ENCODE results near the gene VILL.

The VILL gene

DNA sequence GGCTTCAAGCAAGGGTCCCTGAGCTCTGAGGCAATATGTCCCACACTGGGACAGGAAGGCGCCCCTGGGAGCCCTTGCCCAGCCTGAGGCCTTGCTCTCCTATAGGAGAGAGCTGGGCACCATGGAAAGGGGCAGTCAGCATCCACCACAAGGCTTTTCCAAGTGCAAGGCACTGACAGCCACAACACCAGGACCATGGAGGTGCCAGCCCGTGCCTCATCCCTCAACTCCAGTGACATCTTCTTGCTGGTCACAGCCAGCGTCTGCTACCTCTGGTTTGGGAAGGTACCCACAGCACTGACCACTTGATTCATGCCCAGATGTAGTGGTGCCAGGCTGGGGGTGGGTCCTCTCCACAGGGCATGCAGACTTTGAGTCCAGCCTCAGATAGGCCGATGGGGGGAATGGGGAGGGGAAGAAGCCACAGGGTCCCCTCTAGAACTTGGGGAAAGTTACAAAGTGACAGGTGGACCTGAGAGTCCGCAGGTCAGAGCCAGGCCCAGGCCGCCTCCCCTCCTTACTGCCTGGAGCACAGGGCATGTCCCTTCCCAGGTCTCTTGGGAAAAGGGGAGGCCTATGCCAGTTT is 11.8 kb downstream of the VILL start:
- peak; percentile 38 for DNase-seq

DNA sequence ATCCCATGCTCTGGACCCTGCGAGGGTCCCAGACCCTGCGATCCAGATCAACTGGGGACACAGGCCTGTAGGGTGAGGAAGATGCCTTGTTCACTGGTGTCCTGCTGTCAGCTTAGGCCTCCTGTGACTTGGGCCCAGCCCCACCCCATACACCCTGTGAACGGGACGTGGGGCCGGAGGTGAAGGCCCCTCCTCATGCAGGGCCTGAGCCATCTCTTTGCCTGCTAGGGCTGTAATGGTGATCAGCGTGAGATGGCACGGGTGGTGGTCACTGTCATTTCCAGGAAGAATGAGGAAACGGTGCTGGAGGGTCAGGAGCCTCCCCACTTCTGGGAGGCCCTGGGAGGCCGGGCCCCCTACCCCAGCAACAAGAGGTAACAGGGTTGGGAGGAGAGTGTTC is 12.4 kb downstream of the VILL start:
- no peak for DNase-seq

DNA sequence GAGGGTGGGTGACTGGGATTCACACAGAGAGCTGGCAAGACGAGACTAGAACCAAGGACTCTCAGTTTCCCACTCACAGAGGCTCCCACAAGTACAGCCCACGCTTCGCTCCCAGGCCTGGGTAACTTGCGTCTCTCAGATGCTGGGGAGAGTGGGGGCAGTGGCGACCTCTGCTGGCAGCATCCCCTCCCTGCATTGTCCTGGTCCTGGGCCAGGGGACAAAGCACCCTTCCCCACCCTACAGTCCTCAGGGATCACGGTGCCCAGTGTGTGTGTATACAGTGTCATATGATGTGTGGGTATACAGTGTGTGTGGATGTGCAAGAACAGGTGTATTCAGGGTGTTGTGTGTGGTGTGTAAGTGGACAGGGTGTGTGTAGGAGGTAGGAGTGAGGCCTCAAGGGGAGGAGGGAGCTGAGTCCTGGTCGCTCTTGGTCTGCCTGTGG is 12.8 kb downstream of the VILL start:
- DNase-seq, result peak; percentile 80

DNA sequence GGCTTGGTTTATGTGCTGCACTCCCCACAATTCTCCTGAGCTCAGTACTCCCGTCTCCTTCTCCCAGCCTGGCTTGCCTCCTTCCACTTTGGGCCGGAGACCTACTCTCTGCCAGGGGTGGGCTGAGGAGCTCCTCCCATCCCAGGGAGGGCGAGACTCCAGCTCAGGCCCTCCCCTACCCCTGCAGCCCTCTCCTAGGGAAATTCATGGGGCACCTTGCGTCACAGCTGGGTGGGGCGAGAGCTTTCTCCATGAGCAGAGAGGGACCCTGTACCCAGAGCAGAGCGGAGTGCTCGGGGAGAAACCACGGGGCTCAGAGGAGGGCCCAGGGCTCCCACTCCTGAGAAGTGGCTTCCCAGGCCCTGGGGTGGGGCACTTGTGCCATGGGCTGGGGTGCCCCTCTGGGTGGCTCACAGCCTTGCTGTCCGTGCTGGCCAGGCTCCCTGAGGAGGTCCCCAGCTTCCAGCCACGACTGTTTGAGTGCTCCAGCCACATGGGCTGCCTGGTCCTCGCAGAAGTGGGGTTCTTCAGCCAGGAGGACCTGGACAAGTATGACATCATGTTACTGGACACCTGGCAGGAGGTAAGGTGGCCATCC is 13.3 kb downstream of the VILL start:
- no peak for DNase-seq

DNA sequence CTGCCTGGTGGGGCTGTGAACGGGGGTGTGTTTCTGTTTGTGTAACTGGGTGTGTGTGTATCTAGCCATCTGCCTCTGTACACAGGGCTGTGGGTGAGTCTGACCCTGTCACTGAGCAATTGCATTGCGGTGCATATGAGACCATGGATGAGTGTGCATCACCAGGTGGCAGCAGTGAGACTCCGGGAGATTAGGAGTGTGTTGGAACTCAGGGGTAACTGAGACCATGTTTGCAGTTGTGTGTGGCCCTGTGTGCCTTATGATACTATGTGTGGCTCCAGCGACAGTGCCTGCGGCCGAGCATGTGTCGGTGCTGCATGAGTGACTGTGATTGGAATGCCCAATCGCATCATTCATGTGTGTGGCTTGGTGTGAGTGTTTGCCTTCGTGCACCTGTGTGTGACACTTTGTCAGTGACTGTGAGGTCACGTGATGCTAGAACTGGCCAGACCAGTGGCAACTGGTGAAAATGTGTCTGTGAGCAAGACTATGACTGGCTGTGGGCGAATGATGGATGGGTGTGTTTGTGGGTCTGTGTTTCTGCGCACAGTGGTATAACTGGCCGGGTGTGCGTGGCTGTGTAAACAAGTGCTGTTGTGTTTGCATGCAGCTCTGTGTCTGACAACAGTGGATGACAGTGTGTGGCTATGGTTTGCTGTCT is 14.0 kb downstream of the VILL start:
- no peak for DNase-seq

DNA sequence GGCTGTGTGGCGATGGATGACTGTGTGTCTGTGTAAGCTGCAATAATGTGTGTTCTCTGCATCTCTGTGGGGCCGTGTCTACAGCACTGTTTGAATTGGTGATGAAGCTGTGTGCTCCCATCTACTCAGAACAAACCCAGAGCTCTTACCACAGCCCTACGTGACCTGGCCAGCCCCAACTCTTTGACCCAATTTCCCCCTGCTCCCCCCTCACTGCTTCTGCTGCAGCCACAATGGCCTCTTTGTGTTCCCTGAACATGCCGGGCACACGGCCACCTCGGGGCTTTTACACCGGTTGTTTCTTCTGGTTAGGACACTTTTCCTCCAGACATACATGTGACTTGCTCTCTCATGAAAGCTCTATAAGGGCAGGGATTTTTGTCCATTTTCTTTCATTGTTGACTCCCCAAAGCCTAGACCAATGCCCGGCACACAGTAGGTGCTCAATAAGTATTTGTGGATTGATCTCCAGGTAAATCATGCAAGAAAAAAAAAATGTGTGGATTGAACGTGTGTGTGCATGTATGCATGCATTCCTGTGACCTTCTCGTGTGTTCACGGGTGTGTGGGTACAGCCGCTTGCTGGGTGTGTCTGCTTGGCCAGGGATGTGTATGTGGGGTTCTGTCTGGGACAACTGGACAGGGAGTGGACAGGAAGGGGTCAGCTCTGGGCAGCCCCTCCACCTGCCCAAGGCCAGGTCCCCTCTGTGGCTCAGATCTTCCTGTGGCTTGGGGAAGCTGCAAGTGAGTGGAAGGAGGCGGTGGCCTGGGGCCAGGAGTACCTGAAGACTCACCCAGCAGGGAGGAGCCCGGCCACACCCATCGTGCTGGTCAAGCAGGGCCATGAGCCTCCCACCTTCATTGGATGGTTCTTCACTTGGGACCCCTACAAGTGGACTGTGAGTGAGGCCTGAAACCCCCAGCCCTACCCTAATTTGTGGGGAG is 14.8 kb downstream of the VILL start:
- no peak for DNase-seq

DNA sequence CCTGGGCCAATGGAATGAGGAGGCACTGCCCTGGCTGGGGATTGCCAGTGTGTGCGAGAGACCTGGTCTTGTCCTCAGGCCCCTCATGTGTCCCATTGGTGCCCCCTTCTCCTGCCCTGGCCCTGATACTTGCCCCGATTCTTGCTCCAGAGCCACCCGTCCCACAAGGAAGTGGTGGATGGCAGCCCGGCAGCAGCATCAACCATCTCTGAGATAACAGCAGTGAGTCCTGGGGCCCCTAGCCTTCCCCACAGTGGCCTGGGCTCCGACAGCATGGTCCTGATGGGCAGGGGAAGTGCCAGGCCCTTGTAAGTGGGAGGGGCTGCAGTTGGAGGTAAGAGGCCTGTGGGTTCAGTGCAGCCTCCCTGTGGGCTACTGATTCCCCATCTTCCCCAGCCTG is 15.4 kb downstream of the VILL start:
- DNase-seq, result no peak

DNA sequence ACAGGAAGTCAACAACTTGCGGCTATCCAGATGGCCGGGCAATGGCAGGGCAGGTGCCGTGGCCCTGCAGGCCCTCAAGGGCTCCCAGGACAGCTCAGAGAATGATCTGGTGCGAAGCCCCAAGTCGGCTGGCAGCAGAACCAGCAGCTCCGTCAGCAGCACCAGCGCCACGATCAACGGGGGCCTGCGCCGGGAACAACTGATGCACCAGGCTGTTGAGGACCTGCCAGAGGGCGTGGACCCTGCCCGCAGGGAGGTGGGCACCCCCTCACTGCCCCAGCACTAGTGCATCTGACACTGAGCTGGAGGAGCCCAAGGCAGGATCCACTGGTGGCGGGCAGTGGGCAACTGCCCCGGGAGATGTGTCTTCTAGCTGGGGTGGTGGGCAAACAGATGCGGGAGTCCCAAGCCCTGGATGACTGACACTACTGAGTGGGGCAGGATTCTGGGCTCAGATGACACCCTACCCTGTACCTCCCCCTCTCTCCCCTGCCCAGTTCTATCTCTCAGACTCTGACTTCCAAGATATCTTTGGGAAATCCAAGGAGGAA is 15.9 kb downstream of the VILL start:
- no peak for DNase-seq

DNA sequence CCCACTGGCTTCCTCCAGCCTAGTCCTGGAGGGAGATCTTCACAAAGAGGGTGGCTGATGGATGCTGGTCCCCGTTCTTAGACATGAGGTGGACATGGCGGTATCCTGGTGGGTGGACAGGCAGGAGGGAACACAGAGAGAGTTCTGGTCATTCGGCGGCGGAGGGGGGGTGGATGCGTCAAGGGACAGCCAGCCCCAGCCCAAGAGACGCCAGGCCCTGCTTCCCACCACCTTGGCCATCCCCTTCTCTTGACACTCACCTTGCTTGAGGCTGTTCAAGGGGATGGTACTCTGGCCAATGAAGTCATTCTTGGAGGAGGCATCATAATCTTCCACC is 17.1 kb downstream of the VILL start:
- no peak for DNase-seq

DNA sequence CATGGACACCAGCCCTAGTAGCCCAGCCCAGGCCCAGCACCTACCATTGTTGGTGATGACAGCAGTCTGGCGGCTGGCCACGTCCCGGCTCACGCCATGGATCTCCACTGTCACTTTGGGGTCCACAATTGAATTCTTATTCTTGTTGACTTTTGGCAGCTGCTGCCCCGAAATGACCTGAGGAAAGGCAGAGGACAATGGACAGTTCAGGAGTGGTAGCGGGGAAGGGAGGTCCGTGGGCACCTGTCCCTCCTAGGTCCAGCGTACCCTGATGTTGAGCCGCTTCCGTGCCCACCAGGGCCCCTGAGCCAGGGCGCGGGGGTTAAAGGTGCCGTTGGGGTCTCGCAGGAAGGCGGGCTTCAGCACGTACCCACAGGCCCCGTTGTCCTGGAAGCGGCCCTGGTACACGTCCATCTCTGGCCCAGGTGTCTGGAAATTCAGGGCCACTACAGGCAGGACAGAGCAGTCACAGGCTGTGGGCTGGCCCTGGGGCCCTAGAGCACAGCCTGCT is 17.7 kb downstream of the VILL start:
- no peak for DNase-seq

DNA sequence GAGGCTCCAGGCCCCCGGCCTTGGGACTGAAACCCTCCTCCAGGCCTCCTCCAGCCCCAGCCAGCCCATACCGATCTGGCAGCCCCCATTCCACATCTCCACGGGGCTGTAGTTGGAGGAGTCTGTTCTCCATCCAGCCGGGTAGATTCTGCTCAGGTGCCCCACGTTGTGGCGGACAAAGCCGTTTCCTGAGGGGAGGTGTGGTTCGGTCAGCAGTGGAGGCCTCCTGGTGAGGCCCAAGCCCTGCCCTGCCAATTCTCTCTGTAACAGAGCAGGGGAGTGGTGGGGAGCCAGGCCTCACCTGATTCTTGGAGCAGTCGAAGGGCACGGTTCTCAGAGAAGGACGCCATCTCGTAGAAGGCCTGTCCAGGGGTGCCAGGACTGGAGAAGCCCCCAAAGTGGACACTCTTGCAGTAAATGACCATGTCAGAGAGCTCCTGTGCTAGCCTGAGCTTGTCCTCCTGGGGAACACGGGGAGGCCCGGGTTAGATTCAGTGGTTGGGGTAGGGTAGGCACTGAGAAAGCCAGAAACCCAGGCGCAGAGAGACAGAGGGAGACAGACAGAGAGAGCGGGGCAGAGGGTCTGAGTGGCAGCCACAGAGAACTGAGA is 18.5 kb downstream of the VILL start:
- DNase-seq, result no peak

DNA sequence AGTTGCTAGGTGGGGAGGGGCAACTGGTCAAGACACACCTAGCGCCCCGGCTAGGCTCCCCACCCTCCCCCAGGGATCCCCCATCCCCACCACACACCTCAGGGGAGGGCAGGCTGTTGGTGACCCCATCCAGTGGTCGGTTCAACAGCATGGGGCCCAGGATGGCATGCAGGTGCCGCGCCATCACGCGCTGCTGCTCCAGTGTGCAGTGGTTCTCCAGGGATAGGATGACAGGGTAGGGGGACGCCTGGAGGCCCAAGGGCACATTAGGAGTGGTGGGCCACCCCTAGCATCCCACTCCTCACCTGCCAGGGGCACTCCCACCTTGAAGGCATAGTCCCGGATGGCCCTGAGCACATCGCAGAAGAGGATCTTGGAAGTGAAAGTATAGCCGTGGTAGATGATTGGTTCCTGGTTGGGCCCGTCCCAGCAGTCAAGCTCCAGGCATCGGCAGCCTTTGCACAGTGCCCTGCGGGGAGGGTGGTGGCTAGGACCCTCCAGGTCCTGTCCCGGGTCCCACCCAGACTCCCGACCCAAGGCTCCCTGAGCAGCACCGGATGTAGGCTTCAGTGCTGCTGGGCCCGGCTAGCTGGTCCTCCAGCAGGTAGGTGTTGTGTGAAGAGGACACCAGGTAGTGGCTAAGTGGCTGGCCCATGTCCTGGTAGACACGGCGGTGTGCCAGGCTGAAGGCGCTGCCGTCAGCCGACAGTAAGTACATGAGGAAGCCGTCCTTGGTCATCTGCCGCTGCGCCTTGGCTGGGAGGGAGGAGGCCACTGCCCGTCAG is 19.4 kb downstream of the VILL start:
- DNase-seq, result no peak

DNA sequence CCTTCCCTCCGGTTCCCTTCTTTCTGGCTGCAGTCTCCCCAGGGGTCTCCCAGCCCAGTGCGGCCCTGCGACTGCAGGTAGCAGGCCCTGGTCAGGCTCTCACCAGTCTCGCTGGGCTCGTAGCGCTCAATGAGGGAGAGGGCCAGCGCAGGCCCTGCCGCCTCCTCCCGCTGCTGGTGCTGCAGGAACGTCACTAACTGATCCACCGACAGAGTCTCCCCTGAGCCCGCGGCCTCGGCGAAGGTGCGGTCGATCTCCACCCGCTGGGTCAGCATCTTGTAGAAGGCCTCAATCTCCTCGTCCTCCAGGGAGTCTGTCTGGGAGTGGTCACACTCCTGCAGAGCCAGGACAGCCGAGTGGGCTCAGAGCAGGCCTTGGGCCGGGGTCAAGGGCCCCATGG is 20.5 kb downstream of the VILL start:
- DNase-seq, result no peak

DNA sequence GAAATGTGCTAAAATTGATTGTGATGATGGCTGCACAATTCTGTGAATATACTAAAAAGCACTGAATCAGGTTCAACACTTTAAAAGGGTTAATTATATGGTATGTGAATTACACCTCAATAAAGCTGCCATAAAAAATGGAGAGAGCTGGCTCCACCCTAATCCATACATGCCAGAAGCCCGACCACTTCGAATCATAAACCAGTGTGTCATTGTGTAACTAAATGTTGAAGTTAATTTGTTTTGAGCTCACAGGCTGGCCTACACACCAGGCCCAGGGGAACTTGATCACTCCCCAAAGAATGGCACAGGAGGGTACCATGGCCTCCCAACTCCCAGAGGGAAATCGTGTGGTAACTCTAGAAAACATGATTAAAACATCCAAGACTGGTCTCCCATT is 24.9 kb downstream of the VILL start:
- no peak for DNase-seq

DNA sequence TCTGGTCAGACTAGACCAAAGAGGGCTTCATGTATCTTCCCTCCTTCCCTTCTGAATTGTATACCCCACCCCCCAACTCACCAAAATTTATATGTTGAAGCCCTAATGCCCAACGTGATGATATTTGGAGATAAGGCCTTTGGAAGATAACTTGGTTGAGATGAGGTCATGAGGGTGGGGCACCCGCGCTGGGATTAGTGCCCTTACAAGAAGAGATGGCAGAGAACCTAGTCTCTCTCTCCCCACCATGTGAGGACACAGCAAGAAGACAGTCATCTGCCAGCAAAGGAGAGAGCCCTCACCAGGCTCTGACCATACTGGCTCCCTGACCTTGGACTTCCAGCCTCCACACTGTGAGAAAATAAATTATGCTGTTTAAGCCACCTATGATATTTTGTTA is 25.4 kb downstream of the VILL start:
- no peak for DNase-seq

DNA sequence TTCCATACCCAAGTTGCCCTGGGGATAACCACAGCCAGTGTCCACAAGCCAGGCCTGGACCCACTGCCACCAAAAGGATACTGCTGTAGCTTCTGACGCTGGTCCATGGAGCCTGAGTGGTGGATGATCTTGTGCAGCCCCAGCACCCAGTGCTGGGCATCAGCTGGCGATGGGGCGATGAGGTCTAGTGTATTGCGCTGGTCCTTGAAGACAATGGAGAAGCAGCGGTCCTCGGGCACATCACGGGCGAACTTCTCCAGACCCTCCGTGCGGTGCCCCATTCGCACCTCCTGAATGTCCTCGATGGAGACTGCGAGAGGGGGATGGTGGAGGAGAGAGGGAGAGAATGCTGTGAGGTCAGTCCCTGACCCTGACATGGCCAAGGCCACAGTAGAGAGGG is 25.8 kb downstream of the VILL start:
- no peak for DNase-seq

DNA sequence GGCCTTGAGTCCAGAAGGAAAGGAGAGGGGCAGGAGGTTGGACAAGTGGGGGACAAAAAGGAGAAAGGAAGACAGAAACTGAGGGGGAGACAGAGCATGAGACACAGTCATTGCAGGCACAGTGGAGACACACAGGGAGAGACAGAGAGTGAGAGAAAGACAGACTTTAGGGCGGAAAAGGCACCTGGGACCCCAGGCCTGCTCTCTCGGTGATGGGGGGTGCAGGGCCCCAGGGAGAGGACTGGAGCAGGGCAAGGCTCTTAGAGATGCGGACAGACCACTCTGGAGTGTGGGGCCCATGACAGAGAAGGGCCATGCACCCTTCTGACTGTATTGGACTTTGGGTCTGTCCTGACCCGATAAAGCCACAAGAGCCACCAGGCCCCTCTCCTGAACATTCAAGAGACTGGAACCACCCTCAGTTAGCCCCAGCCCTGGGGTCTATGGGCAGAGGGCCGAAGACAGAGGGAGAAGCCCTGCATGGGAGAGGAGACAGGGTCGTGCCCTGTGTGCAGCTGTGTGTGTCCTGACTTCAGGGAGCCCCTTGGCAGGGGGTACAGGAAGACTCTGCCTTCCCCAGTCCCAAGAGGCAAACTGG is 26.4 kb downstream of the VILL start:
- no peak for DNase-seq

DNA sequence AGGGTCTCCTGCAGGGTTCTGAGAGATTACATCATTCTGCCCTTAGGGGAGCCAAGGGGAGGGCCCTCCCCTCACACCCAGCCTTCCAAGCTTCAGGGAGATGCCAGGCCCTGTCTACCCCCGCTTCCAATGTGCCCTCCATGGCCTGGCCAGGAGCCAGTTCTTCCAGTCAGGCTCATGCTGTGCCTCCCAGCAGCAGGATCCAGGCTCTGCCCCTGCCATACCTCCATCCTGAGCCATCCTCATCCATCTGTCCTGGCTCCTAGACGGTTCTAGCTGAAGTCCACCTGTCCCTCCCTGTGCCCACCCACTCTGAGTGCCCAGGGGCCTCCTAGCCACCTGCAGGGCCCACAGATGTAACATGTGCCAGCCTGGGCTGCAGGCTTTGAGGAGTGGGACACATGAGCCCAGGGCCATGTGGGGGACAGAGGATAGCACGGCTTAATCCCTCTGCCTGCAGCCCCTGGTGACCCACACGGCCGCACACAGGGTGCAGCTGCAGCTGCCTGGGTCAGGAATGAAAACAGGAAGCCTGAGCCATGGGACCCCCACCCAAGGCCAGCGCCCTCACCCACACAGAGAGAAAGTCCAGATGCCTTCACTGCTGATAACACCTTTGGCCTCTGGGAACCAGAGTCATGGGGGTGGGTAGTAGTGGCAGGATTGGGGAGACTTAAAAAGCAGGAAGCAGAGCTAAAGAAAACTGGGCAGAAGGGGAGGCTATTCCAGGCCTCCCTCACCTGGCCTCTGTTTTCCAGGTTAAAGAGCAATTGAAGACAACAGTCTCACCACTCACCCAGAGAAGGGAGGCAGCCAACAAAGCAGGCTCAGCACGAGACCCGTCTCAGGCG is 27.1 kb downstream of the VILL start:
- DNase-seq, result no peak

DNA sequence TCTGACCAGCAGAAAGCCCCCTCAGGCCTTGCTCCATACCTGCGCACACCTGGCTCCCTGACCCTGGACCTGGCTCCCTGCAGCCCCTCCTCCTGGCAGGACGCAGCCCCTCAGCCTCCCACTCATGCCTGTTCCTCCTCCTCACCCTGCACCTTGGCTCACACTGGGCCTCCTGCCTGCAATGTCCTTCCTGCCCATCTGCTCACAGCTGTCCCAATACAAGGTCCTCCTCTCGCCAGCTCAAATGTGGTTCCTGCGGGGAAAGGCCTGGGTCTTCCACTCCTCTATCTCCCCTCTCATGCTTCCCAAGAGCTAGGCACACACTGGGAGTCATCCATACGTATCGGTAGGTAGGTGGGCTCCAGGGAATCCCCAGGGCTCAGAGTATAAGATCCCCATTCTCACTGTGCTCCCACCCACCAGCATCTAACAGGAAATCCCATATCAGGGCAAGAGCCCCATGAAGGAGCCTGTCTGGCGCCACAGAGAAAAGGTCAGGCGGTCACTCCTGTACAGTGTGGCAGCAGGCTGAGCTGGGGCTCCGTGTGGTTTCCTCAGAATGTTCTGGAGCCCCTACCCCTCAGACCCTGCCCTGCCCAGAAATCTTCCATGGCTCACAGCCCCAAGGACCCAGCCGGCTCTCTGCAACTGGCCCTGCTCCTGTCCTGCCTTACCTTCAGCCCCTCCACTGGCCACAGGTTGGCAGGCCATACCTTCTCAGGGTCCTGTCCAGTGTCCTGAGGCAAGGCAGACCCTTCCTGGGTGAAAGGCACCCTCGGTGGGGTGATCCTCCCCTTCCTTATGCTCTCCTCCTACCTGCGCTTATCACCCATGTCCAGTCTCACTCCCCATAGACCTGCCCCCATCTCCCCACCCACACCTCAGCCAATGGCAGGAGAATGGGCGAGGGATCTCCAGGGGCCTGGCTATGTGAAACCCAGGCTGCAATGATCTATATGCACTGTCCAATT is 28.0 kb downstream of the VILL start:
- no peak for DNase-seq

Data from right forelimb (tissue), 1 donor.